Esophagus mucosa (tissue), 1 donor: ENCODE results near the gene EEF2K. TPM values are rescaled to one million over a fixed set of nuclear protein-coding genes. Genes with fewer than 3 reads are reported as not detected.
"Not testable (repeated sequence)": the region's sequence is repeated elsewhere in the genome, so short reads cannot be mapped to it uniquely, and the experiment has no call there.

Experiments used
- ATAC-seq: fragments of 200-7000 bp; cut with Tn5 transposase; one replicate; pipeline ENCODE4 v1.9.1; 2020
- total RNA-seq: library from RNA; stranded (reverse); gene quantifications from one replicate; pipeline ENCODE4 v1.2.4, GENCODE V29; 2023
- donor health status: DM: yes; HTN: yes; CAD: no.

Gene EEF2K
- total RNA-seq, 1 donor from 2014 or later = 15.1 TPM

- no peak for ATAC-seq
These were observed 7.2 kb downstream of the EEF2K start for GRCh38 chr16:22213236-22213635.

DNA sequence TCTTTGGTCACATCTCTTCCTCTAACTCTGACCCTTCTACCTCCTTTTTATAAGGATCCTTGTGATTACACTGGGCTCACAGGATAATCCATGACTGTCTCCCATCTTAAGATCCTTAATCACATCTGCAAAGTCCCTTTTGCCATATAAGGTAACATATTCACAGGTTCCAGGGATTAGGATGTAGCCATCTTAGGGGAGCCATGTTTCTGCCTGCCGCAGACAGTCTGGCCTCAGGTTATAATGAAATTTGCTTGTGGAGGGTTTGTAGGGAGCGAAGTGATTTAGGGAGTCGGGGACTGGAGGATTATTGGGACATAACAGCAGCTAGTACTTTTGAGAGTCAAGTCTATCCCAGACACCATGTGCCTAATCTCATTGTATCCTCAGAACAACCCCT is 7.7 kb downstream of the EEF2K start:
- no peak for ATAC-seq

DNA sequence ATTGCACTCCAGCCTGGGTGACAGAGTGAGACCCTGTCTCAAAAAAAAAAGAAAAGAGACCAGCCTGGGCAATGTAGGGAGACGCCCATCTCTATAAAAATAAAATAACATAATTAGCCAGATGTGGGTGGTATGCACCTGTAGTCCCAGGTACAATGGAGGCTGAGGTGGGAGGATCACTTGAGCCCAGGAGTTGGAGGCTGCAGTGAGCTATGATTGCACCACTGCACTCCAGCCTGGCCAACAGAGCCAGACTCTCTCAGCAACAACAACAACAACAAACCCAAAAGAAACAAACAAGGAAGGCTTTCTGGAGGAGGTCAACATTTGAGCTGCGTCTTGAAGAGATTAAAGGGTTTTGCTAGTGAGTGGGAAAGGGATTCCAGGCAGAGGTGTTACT is 8.3 kb downstream of the EEF2K start:
- no peak for ATAC-seq

- ATAC-seq = no peak
These were observed 8.8 kb downstream of the EEF2K start for GRCh38 chr16:22214889-22215288.

DNA sequence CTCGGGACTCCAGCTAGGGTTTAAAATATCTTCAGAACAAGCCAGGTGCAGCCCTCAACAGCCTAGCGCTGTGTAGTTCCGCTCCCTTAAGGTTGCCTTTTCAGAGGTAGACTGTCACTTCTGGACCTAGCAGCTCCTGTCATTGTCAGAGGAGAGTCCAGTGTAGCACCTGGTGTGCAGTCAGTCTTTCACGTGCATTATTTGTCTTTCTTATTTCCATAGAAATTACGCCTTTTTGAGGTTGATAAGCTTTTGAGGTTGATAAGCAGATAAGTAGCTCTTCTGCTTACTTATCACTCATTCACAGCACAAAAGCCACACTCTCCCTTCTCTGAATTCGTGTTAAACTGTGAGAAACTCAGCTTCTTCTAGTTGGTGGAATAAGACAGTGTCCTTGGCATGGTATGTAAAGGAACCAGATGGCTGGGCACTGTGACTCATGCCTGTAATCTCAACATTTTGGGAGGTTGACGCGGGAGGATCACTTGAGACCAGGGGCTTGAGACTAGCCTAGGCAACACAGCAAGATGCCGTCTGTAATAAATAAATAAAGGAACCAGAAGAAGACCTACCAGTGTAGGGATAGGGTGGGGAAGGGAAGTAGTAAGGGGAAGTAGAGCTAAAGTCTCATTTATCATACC is 10.2 kb downstream of the EEF2K start:
- no peak for ATAC-seq

DNA sequence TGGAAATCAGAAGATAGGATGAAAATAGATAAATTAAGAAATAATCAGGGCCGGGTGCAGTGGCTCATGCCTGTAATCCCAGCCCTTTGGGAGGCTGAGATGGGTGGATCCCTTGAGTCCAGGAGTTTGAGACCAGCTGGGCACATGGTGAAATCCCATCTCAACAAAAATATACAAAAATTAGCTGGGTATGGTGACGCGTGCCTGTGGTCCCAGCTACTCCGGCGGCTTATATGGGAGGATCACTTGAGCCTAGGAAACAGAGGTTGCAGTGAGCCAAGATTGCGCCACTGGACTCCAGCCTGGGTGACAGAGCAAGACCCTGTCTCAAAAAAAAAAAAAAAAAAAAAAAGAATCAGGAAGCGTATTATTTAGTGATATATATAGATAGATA is 10.8 kb downstream of the EEF2K start:
- ATAC-seq = not testable (repeated sequence)

DNA sequence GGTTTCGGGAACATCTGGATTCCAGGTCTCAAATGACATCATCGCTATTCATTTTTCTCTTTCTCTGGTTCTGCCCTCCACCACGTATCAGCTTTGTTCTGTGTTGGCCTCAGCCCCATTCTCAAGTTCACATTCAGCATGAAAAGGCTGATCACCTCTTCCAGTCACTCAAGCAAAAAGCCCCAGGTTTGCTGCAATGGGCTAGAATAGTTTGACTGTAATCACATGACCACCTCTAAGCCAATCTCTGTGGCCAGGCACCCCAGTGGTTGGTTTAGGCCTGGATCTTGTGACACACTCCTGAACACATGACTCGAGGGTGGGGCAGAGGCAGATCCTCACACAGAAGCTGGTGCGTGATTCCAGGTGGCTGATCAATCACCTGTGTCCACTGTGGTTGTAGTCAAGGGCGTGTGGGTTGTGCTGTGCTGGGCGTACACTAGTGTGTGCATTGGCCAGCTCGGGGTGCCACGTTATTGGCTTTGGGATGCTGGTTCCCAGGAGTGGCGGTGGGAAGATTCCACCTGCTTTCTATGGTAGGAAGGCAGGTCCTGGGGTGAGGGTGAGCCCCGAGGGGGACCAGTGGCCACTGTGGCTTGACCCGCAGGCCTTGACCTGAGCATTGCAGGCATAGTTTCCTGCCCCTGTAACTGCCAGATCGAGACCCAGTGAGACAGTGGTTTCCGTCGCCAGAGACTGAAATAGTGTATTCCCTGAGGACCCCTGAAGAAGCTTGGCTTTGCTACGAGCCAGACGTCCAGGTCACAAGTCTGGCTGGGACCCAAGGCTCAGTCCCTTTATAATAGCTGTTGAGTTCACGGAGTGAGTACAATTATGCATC is 12.0 kb downstream of the EEF2K start:
- ATAC-seq = peak; percentile 47

DNA sequence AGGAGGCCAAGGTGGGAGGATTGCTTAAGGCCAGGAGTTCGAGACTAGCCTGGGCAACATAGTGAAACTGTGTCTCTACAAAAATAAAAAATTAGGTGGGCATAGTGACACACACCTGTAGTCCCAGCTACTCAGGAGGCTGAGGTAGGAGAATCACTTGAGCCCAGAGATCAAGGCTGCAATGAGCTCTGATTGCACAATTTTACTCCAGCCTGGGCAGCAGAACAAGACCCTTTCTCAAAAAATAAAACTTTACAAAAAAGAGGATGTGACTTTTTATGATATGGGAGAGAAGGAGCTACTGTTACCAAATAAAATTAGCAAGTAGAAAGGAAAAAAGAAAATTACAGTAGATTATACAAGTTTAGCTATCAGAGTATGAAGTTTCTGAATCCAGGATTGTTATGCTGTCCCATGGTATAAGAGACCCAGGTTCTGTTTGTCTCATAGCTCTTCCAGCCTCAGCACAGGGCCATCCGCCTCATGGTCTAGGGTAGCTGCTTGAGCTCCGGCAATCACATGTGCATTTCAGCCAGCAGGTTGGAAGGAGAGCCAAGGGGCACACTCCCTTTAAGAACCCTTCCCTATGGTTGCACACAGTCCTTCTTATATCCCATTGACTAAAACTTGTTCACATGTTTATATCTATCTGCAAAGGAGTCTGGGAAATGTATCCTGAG is 13.5 kb downstream of the EEF2K start:
- no peak for ATAC-seq

GRCh38 chr16:22220069-22220440 is 14.0 kb downstream of the EEF2K start:
- ATAC-seq = no peak

DNA sequence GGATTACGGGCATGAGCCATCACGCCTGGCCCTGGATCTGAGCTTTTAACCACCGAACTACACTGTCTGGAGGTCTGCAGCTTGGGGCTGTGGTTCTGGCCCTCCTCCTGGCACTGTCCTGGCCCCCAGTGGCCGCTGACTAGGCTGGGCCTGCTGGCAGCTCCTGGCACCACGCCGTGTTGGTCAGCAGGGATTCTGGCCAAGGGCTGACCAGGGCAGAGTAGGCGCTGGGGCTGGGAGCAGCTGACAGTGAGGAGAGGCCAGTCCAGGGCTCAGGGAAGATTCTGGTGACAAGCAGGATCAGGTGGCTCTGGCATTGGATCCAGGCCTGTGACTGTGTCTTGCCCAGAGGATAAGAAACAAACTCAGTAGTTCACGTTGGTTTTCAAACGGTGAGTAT is 14.6 kb downstream of the EEF2K start:
- no peak for ATAC-seq

DNA sequence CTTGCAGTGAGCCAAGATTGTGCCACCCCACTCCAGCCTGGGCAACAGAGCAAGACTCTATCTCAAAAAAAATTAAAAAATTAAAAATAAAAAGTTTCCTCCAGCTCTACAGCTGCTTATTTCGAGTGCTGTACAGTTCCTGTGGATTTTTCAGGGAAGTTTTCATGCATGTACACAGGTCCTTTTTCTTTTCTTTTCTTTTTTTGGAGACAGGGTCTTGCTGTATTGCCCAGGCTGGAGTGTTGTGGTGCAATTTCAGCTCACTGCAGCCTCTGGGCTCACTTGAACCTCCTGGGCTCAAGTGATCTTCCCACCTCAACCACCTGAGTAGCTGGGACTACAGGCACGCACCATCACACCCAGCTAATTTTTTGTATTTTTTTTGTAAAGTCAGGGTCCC is 15.9 kb downstream of the EEF2K start:
- ATAC-seq = no peak

DNA sequence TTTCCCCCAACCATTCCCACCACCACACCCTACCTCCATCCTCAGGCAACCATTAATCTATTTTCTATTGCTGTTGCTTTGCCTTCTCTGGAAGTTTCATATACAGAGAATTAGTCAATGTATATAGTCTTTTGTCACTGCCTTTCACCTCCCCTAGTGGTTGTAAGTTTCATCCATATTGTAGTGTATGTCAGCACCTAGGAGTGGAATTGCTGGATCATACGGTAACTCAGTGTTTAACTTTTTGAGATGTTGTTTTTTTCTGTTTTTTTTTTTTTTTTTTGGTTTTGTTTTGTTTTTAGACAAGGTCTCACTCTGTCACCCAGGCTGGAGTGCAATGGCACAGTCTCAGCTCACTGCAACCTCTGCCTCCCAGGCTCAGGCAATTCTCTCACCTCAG is 16.9 kb downstream of the EEF2K start:
- ATAC-seq = no peak

DNA sequence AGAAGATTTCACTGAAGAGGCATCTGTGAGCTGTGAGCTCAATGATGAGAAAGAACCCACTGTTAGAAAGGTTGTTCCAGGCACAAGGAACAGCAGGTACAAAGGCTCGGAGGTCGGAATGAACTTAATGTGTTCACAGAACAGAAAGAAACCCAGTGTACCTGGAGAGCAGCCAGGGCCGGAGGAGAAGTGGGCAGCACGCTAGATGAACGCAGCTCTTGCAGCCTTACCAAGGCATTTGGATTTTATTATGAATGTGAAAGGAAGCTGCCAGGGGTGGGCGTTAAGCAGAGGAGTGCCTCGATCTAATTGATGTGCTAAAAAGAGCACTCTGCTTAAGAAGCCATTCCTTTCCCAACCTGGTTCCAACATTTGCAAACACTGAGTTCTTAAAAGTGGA is 19.0 kb downstream of the EEF2K start:
- ATAC-seq = no peak

GRCh38 chr16:22229889-22230288 is 23.8 kb downstream of the EEF2K start:
- no peak for ATAC-seq

GRCh38 chr16:22232277-22233036 is 26.4 kb downstream of the EEF2K start:
- ATAC-seq = peak; percentile 80

DNA sequence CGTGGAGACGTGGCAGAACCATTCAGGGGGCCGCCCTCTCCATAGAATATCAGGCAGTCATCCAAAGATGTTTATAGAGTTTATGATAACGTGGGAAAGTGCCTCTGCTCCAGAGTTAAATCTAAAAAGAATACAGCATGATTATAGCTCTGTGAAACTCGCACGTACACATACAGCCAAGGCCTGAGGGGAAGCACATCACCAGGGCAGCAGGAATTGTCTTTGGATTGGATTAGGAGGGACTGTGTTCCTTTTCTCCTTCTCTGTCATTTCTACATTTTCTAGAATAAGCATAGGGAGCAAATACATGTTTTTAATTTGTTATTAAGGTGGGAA is 26.9 kb downstream of the EEF2K start:
- no peak for ATAC-seq

DNA sequence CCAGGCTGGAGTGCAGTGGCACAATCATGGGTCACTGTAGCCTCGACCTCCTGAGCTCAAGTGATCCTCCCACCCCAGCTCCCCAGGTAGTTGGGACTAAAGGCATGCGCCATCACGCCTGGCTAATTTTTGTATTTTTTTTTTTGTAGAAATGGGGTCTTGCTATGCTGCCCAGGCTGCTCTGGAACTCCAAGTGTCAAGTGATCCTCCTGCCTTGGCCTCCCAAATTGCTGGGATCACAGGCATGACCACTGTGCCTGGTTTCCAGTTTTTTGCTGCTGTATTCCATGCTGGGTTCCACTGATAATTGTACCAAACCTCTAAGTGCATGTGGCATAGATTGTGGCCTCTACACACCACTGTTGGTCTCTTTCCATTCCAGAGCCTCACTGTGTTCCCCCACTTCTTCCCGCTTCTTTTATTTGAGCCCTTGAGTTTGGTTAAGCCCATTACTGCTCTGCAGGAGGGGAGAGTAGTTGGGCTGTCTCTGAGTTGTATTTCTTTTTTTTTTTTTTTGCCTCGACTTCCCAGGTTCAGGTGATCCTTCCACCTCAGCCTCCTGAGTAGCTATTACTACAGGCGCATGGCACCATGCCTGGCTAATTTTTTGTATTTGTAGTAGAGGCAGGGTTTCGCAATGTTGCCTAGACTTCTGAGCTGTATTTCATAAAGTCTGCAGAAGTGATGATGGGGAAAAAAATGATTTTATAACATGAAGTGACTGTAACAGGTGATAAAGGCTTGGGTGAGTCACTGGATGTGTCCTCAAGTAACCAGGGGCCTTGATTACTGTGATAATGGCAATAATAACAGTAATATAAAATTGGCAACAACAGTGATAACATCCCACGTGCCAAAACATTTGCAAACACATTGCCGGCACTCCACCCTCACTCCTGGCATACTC is 30.0 kb downstream of the EEF2K start:
- no peak for ATAC-seq

- peak; percentile 90 for ATAC-seq
These were observed 33.2 kb downstream of the EEF2K start for GRCh38 chr16:22239131-22239805.

DNA sequence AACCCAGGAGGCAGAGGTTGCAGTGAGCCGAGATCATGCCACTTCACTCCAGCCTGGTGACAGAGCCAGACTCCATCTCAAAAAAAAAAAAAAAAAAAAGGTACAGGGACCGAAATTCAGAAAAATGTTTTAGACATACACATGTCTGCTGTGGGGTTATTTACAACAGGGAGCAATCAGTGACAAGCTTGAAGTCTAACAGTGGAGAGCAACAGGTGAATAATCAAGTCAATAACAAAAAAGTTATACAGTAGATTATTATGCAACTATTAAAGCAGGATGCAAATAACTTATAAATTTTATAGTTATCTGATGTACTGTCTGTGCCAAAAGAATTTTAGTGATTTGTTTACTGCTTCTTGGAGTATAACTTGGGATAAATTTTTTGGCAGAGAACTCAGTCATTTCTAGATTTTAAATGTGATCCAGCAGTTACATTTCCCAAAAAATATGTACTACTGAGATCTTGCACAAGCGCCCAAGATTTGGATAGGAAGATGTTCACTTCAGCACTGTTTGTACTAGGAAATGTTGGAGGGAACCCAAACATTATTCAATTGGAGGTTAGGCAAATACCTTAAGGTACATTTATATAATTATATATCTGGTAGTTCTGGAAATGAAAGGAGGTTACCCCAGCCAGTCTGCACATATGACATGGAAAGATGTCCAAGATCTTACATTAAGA is 34.1 kb downstream of the EEF2K start:
- ATAC-seq = no peak

DNA sequence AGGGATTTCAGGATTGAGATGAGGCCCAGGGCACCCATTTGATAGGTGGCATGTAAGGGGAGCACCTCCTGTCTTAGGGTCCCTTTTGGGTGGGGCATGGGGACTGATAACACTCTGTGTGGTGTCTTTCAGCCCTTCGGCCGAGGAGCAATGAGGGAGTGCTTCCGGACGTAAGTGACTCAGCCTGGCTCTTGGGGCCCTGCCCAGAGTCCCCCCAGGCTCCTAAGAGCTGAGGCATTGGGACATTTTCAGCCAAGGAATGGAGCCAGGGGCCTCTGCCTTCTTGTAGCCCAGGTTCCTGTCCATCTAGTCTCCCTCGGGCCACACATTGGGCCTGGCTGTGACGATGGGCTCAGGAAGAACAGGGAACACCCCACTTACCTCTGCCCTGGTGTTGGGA is 44.4 kb downstream of the EEF2K start:
- ATAC-seq = no peak

- ATAC-seq = no peak
These were observed 46.2 kb downstream of the EEF2K start for GRCh38 chr16:22252317-22252716.
